GM21390 (cell line): ENCODE data around the gene FBXL2.
"Not testable (repeated sequence)": the region's sequence is repeated elsewhere in the genome, so short reads cannot be mapped to it uniquely, and the experiment has no call there.

Source experiments
- ATAC-seq: cut with Tn5 transposase; IDR thresholded peaks from one replicate; pipeline ENCODE4 v1.9.1; 2021; ENCODE audit not compliant: unreplicated experiment

FBXL2 gene

DNA sequence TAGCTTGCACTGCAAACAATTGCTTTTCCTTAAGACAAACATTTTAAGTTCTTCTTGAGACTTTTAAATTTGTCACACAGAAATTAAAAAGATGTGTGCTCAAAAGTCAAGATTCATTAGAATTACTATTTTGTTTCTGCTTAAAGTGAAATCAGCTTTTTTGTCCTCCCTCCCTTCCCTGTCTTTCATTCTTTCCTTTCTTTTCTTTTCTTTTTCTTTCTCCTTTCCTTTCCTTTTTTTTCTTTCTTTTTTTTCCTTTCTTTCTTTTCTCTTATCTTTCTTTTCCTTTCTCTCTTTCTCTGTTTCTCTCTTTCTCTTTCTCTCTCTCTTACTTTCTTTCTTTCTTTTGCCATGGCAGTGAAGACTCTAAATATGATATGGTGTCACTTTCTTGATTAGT lies 37.8 kb downstream of the FBXL2 start:
- ATAC-seq = no peak

DNA sequence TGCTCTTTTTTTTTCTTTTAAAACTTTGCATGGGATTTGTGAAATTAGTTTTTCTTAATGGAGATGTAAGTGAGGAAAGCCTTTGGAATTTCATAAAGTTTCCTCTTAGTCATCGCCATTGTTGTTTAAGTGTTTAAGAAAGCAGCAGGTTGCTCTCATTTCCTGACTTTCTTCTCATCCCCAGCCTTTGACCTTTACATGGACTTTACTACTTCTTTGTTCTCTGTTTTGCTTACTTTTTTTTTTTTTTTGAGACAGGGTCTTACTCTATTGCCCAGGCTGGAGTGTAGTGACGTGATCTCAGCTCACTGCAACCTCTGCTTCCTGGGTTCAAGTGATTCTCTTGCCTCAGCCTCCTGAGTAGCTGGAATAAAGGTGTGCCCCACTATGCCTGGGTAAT lies 38.6 kb downstream of the FBXL2 start:
- no peak for ATAC-seq

DNA sequence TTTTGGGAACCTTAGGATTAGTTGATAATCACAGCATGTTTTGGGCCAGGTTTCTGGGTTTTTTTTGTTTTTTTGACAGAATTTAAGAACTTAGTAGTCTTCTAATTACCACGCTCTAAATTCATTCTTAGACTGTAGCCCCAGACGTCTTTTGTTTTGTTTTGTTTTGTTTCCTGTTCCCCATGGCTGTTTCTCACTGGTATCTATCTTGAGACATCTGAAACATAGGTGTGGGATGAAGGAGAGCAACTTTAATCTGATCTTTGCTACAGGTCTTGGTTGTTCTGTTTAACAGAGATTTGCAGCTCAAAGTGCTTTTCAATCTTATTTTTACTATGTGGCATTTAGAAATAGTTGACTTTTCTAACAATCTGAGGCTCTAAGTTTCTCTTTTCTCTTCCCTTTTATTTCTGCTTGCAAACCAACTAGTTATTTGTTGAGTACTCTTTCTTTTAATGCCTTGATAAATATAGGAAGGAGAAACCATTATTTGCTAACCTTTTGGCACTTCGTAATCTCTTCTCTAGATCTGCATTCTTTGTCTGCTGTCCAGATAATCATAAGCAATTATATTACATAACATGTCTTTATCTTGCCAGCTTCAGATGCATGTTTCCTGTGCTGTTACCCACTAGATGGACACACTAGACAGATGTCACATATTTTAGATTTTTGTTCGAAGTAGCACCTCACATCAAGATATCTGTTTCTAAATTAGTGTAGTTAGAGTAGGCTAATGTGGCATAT lies 40.9 kb downstream of the FBXL2 start:
- no peak for ATAC-seq

DNA sequence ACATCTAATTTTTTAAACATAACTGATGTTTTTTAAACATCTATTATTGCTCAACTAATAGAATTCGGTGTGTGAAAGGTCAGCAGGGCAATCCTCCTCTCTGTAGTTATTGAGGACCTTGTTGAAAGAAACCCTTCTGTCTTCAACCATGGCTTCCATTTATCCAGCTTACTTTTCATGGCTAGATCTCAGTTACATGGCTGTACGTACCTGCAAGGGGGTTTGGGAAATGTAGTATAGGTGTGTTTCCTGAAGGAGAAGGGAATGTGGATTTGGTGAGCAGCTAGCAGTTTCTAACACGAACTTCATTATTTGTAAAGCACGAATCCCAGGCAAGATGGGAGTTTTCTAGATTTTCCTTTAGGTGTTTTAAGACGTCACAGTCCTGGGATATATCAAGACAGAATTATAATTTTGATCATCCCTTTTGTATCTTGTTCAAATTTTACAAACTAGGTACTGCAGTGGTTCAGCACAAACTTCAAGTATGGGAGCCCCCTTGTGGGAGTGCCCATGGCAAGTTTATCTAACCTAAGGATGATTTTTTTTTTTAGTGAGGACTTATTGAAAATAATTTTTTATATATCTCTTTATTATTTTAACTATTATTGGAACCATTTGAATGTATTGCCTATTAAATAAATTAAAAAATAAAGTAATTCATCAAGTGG lies 41.6 kb downstream of the FBXL2 start:
- no peak for ATAC-seq

DNA sequence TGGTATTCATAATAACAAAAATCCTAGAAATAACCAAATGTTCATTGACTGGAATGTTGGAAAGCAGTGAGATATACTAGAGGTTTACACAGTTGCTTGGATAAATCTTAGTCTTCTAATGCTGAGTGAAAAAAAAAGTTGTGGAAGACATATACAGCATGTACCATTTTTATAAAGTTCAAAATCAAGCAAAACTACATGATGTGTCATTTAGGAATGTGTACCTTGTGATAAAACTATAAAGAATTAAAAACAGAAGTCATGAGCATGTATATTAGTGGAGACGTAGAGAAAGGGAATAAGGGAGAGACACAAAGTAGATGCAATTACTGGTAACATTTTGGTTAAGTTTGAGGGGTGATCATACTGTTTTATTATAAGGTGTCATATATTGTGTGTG lies 45.2 kb downstream of the FBXL2 start:
- no peak for ATAC-seq

DNA sequence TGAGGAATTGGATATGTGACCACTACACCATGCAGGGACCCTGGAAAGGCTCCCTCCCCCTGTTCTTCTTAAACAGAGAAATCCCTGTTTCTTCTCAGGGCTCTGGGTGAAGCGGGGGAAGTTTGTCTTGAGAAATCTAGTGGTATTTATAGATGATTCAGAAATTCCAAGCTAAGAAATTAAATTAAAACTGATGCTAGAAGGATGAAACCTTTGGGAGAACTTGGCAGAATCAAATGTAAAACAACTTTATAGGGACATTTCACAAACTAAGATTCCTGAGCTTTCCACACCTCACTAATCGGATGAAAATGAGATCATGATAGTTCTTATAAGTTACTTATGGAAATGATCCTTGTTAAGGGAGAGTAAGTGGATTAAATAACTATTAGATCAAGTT lies 54.2 kb downstream of the FBXL2 start:
- ATAC-seq = no peak

DNA sequence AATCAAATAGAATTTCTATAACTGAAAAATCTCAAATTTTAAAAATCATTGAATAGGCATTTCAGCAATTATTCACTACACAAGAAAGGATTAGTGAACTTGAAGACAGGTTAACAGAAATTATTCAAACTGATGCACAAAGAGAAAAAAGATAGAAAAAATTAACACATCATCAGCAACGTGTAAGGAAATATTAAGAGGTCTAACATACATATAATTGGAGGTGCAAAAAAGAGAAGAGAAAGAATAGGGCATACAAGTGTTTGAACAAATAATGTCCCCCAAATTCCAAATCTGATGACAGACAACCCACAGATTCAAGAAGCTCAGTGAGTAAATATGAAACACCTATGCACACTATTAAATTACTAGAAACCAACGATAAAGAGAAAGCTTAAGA lies 57.1 kb downstream of the FBXL2 start:
- no peak for ATAC-seq

DNA sequence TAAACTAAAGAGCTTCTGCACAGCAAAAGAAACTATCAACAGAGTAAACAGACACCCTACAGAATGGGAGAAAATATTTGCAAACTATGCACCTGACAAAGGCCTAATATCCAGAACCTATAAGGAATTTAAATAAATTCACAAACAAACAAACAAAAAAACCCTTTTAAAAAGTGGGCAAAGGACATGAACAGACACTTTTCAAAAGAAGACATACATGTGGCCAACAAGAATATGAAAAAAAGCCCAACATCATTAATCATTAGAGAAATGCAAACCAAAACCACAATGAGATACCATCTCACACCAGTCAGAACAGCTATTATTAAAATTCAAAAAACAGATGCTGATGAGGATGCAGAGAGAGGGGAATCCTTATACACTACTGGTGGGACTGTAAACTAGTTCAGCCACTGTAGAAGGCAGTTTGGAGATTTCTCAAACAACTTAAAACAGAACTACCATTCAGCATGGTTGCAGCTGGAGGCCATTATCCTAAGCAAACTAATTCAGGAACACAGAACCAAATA lies 61.8 kb downstream of the FBXL2 start:
- not testable (repeated sequence) for ATAC-seq

DNA sequence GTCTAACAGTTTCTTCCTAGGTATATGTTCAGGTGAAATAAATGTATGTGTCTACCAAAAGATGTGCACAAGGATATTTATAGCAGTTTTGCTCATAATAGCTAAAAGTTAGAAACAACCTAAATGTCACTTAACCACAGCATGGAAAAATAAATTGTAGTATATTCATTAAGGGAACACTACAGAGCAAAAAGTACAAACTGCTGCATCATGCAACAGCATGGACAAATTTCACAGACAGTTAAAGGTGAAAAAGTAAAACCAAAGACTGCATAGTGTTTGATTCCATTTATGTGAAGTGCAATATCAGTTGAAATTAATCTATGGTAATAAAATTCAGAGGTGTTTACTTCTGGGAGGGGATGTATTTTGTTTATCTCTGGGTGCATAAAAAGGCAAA lies 62.5 kb downstream of the FBXL2 start:
- ATAC-seq = no peak

DNA sequence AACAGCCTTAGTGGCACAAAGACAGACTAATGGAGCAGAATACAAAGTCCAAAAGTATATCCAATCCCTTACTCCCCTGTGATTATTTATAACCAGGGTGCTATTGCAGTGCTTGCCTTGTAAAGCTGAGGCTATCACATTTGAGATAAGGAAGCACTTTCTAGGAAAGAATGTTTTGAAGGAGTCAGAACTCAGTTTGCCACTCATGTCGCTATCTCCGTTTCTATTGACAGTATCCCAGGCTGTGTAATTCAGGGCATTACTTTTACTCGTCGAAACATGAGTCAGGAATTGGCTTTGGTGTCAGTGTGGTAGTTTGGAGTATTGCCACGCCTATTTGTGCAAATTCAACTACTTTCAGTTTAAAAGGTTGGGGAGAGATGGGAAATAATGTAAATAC lies 78.4 kb downstream of the FBXL2 start:
- ATAC-seq = no peak

DNA sequence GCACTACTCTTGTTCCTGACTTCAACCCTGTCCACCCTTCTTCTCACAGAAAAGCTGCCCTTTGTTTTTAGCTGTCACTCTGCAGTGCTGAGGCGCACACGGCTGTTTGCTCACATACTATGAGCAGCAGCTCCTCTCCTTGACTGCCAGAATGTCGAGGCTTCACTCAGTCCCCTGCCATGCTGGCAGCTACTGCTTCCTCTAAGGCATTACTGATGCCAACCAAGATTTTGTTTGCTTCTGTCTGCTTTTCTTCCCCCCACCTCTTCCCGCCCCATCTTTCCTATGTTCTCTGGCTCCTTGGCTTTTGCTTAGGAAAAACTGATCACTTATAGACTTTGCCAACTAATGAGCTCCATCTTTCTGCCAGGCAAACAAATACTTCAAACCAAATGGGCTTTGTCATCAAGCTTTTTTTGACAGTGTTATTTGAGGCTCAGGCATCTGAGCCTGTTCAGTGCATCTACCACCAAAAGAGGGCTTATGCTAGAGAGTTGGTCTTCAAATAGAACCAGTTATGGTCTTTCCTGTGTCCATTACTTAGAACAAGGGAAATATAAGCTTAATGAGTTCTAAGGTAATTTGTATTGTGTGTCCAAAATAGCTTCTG lies 81.0 kb downstream of the FBXL2 start:
- ATAC-seq = no peak

DNA sequence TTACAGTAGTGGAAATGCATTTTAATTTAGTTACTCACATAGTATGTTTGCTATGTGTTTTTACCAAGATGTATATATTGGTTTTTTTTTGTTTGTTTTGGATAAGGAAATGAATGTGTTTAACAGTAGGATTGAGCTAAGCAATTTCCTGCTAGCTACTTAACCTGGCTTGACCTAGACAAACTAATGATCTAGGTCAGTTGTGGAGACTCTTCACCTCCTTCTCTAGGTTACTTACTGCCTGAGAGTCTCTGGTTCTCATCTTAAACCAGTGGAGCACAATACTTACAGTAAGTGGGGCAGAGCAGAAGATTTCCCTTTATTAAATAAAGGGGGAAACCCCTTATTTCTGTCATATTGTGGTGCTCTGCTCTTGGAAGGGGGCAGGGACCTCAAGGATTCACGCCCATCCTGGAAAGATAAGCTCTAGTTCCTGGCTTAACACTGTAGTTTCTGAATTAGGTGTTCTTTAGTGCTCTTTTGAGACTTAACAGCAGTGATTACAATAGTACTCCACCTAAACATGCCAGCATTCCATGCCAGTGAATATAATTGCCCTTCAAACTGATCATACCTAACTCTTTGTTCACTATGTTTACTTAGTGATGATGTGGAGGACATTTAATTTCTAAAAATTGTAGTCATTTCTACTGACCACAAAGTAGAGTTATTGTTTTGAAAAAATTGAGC lies 83.0 kb downstream of the FBXL2 start:
- no peak for ATAC-seq

DNA sequence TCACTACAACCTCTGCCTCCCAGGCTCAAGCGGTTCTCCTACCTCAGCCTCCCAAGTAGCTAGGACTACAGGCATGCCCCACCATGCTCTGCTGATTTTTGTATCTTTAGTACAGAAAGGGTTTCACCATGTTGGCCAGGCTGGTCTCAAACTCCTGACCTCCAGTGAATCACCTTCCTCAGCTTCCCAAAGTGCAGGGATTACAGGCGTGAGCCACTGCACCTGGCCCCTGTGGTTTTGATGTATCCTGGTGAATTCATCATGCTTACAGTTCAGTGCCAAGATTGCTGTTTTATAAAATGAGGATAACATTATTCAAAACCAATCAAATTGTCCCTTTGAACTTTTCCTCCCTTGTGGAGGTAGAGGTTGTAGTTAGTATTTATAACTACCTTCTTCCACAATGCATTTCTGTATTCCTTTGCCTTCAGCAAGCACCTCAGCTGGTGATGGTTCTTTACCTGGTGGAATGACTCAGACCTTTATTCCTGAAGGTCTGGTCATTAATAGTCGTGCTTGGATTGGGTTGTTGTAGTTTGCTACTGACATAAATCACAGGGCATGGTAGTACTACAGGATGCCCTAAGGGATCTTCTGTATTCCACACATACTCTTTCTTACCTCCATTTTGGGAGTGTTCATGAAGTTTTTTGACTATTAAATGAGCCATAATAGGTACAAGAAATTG lies 86.0 kb downstream of the FBXL2 start:
- no peak for ATAC-seq

DNA sequence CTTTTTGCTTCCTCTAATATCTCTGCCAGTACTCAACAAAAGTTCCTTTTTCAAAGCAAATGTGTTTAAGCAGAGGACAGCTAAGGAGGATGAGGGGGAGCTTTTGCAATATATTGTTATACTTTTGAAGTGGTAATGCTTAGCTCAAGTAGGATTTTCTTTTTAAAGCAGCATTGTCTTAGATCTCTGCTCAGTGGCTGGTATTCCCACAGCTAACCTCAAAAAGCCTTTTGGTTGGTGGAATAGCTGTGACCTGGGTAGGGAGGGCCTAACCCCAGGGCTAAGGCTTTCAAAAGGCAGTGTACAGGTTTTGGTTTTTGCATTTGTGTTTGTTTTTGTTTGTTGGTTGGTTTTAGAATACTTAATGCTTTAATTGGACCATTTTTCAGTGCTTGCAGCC lies 86.8 kb downstream of the FBXL2 start:
- ATAC-seq = no peak

DNA sequence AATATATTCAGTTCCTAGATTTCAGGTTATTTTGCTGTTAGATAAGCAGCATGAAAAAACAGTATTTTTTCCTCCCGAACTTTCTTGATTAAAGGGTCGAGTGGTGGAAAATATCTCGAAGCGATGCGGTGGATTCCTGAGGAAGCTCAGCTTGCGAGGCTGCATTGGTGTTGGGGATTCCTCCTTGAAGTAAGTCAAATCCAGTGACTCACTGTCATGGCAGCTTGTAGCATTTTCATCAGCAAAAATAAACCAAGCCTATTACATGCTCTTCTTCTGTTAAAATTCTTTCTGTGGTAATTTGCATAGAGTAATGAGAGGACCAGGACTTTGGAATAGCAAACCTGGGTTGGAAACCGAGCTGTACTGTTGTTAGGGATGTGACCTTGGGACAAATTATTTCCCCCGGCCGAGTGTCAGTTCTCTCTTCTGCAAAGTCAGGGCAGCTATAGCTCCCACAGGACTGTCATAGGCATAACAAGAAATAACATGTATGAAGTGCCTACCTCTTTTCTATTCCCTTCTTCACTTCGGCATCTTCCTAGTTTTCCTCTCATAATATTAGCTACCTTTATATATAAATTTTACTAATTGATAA lies 87.4 kb downstream of the FBXL2 start:
- no peak for ATAC-seq

DNA sequence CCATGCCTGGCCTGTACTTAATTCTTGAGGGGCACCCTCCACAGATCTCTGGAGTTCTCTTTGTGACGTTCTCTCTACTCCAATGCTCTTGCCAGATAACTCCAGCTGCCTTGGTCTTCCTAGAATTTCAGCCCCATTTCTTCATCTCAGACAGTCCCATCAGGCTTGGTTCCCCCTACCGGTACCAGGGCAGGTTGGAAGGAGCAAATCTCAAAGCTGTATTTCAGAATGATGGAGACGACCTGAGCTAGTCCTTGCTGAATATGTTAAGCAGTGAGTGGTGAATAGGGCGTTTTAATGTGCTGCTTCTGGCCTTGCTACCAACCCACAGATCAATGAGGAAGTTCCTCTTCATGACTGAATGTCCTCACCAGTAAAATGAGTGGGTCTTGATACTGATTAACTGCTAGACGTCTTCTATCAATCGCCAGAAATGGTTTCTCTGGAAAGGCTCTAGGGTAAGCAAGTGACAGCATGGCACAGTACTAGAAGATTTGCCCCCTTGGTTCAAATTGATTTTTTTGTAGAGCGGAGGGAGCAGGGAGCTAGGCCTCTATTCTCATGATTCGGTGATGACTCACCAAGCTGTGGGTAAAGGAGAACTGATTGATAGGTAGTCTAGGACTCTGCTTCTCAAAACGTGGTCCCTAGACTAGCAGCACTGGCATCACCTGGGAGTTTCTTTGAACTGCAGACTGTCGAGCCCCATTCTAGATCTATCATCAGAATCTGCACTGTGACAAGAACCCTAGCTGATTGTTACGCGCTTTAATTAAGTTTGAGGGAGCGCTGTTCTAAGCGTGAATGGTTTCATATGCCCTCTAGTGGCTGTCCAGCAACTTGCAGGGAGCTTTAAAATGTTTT lies 95.2 kb downstream of the FBXL2 start:
- peak; percentile 65 for ATAC-seq

DNA sequence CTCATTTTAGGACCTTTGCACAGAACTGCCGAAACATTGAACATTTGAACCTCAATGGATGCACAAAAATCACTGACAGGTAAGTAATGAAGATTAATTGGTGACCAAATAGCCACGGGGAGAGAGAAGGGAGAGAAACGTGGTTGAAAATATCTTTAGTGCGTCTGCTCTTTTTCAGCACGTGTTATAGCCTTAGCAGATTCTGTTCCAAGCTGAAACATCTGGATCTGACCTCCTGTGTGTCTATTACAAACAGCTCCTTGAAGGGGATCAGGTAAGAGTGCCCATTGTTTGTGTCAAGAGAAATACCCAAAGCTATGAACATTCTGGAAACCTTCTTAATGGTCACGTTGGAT lies 95.8 kb downstream of the FBXL2 start:
- no peak for ATAC-seq

DNA sequence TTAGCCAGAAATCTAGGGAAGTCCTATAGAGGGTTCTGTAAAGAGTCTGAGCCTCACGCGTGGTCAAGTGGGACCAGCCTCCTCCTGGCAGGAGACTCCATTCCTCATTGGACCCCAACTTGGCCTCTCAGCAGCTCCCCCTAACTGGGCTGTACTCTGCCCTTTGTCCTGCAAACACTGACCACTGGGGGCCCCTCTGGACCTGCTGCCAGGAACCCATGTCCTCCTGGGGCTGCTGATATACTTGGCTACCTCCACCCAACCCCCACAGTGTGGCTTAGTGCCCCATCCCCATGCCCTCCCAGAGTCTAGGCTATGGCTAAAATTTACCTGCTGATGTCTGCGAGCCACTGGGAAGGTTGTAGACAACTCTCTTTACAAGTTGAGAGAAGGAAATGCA lies 100.2 kb downstream of the FBXL2 start:
- no peak for ATAC-seq

DNA sequence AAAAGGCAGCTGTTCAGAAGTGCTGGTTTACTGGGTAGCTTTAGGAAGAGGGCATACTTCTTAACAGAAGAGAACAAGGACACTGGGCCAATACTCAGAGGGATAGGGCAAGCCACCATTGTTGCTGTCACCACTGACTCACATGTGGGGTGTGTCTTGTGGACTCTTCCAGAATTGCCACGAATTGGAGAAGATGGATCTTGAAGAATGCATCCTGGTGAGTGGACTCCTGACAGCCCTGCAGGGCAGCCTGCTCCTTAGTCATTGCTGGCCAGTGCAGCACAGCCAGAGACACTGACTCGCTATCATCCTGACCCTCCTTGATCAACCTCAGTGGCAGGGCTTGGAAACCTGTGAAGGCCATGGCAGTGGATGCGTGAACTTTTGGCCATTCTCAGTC lies 100.7 kb downstream of the FBXL2 start:
- no peak for ATAC-seq

DNA sequence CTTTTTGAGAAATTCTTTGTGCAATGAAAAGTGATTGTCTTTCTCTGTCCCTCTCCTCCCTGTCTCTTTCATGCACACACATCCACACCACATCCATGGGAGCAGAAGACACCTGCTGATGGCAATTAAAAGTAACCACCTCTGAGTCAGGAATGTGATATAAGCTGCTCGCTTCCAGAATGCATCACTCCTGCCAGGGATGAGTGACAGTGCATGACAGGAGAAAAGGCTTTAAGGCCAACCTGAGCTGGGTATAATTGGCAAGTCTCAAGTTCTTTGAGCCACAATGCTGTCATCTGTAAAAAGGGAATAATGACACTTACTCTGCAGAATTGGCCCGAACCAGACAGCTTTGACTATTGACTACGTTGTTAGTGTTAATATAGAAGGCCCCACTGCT lies 103.4 kb downstream of the FBXL2 start:
- no peak for ATAC-seq
